Stimulated activated CD4-positive, alpha-beta T cell treated with anti-CD3 and anti-CD28 coated beads, Interleukin-2, amount 100 ng/mL, for 4 hours (primary cell): Measurements from ENCODE around the gene RBM17.
"Not testable (repeated sequence)": the region's sequence is repeated elsewhere in the genome, so short reads cannot be mapped to it uniquely, and the experiment has no call there.

Experiments
- DNase-seq: peaks from one replicate; pipeline ENCODE4 v3.0.0-alpha.2; 2020; ENCODE audit warnings: low read depth

RBM17 gene

GRCh38 chr10:6088721-6089333 is at the start of gene RBM17:
TSS of gene RBM17 (plus strand) at chr10:6089034. CDS start at chr10:6097066, 8,032 bp downstream.
- DNase-seq, result peak; percentile 97

- DNase-seq, result no peak
These were observed 49.1 kb upstream of the RBM17 start for GRCh38 chr10:6039711-6040110.

GRCh38 chr10:6040205-6040604 is 48.6 kb upstream of the RBM17 start:
- no peak for DNase-seq

GRCh38 chr10:6043377-6043776 is 45.5 kb upstream of the RBM17 start:
- not testable (repeated sequence) for DNase-seq

- DNase-seq, result no peak
These were observed 44.8 kb upstream of the RBM17 start for GRCh38 chr10:6044060-6044459.

- DNase-seq, result peak; percentile 46
These were observed 44.0 kb upstream of the RBM17 start for GRCh38 chr10:6044751-6045313.

GRCh38 chr10:6045314-6045848 is 43.5 kb upstream of the RBM17 start:
- DNase-seq, result no peak

GRCh38 chr10:6045878-6046772 is 42.7 kb upstream of the RBM17 start:
- no peak for DNase-seq

GRCh38 chr10:6046773-6047611 is 41.8 kb upstream of the RBM17 start:
- no peak for DNase-seq

GRCh38 chr10:6047847-6048246 is 41.0 kb upstream of the RBM17 start:
- DNase-seq, result no peak

GRCh38 chr10:6048281-6049030 is 40.4 kb upstream of the RBM17 start:
- DNase-seq, result no peak

- no peak for DNase-seq
These were observed 39.8 kb upstream of the RBM17 start for GRCh38 chr10:6049031-6049400.

- DNase-seq, result peak; percentile 87
These were observed 37.9 kb upstream of the RBM17 start for GRCh38 chr10:6050801-6051445.

- DNase-seq, result peak; percentile 82
These were observed 36.3 kb upstream of the RBM17 start for GRCh38 chr10:6052247-6053221.

- no peak for DNase-seq
These were observed 35.5 kb upstream of the RBM17 start for GRCh38 chr10:6053303-6053702.

GRCh38 chr10:6053816-6054631 is 34.8 kb upstream of the RBM17 start:
- no peak for DNase-seq

GRCh38 chr10:6054884-6055283 is 34.0 kb upstream of the RBM17 start:
- DNase-seq, result no peak

- no peak for DNase-seq
These were observed 32.9 kb upstream of the RBM17 start for GRCh38 chr10:6055929-6056328.
